NCI-H1694 treated with DMSO at 0.1 percent for 48 hours (cell line): ENCODE data around the gene DQX1.
"Not testable (repeated sequence)": the region's sequence is repeated elsewhere in the genome, so short reads cannot be mapped to it uniquely, and the experiment has no call there.

Source experiments
- DNase-seq: peaks from one replicate; lab custom pipeline; 2025; lab: John Stamatoyannopoulos, UW

Gene DQX1

GRCh38 chr2:74491648-74492544, 34.1 kb downstream of the DQX1 start:
- no peak for DNase-seq

DNA sequence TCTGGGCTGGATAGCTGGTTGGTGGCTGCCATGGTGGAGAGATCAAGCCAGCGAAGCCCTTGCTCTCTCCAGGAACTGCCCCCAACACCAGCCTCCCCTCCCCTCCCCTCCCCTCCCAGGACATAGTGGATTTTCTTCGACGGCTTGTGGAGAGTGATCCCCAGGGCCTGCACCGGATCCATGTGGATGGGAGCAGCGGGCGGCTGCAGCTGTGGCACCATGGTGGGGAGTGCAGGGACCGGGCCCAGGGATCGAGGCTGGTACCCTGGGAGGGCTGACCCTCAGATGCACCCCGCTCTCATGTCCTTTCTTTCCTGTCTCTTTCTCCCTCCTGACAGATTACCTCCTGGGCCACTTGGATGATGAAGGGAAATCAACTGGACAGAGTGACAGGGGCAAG, 36.1 kb downstream of the DQX1 start:
- no peak for DNase-seq

GRCh38 chr2:74488643-74489481, 37.2 kb downstream of the DQX1 start:
- DNase-seq: no peak

DNA sequence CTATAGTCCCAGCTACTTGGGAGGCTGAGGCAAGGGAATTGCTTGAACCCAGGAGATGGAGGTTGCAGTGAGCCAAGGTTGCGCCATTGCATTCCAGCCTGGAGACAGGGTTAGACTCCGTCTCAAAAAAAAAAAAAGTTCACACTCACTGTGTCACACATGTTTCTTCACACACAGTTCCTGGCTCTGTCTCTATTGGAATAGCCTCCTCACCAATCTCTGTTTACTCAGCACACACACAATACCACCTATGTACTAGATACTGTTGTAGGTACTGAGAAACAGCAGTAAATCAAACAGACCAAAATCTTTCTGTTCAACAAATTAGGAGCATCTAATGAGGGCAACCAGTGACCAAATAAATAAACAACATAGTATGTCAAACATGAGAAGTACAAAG, 39.9 kb downstream of the DQX1 start:
- no peak for DNase-seq

- DNase-seq: not testable (repeated sequence)
Observed at GRCh38 chr2:74483675-74484164, 42.3 kb downstream of the DQX1 start.

DNA sequence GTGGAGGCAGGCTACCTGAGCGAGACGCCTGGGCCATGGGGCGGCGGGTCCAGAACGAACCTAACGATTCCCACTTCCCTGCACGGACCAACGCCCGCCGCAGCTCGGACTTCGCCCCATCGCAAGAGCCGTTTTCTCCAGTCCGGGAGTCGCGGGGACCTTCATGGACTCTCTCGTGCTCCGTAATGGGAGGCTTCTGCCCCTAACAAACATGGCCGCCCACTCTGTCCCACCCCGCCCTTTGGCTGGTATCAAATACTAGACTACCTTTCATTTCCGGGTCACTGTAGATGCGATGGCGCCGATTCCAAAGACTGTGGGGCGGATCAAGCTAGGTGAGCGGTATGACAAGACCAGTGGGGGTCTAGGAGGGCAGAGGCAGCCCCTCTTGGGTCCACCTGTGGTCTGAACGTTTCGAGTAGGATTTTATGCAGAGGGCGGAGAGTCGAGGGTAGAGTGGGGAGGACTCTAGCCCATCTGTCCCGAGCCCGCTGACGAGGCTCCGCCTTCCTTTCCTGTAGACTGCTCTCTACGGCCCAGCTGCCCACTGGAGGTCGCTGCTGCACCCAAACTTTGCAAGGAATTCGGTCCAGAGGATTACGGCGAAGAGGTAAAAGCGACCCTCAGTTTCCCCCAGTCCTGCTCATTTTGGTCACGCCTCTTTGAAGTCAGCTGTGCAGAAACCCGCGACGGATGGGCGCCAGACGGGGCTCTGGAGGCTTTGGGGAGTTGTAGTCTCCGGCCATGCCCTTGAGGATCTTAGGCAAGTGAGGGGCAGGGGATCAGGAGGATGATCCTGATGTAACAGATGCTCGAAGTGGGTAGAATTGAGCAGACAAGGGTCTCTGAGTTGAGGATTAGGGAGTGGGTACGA, 43.0 kb downstream of the DQX1 start, which contains the start of the genes CCDC142 and TTC31:
Gene CCDC142 (minus strand): TSS at position 198 of the 874 bp plus-strand sequence. CDS start 161 bp downstream, at position 37.
Gene TTC31 (plus strand): TSS at position 281 of the 874 bp plus-strand sequence. CDS start 15 bp downstream, at position 296.
- peak; percentile 98 for DNase-seq

GRCh38 chr2:74481961-74482800, 43.9 kb downstream of the DQX1 start:
- DNase-seq: no peak

DNA sequence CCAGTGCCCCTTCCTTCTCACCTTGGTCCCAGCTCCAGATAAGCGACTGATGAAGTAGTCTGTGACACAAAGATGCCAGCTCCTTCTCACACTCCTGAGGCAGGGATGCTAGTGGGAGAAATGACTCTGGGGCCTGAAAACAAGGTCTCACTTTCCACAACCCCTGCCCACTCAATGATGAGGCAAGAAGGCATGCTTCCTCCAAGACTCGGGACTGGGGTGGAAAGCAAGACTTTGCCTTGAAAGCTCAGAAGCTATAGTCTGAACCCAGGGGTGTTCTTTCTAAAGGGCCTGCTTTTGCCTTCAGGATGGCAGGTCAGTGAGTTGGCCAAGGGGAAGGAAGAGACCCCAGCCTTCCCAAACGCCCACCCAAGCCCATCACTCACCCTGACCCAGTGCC, 44.6 kb downstream of the DQX1 start:
- DNase-seq: no peak

- no peak for DNase-seq
Observed at GRCh38 chr2:74474899-74475298, 51.1 kb downstream of the DQX1 start.

DNA sequence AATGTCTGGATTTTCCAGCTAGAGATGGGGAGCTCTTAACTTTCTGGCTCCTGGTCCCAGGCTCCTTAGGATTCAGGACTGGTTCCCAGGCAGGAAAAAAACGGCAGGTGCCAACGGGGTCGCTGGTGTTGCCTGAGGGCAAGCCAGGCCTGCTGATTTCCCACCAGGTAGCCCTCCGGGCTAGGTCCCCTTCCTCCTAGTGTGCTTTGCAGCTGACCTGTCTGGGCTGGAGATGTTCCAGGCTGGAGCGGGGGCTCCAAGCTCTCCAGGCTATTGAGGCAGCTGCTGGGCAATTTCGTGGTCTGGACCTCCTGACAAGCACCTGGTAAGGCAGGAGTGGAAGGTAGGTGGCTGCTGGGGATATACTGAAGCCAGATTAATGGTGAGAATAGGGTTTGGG, 51.5 kb downstream of the DQX1 start:
- DNase-seq: no peak

DNA sequence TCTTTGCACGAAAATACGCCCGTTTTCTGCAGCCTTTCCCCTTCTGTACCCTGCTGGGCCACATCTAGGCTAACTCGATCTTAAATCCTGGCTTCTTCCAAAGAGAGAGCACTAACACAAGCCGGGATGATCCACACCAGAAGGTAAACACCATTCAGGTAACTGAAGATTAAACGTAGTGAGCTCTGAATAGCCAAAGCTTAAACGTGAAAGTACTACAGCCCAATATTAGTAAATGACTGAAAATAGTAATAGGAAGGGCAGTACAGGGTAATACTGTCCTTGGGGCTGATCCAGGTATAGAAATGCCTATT, 53.1 kb downstream of the DQX1 start:
- no peak for DNase-seq

DNA sequence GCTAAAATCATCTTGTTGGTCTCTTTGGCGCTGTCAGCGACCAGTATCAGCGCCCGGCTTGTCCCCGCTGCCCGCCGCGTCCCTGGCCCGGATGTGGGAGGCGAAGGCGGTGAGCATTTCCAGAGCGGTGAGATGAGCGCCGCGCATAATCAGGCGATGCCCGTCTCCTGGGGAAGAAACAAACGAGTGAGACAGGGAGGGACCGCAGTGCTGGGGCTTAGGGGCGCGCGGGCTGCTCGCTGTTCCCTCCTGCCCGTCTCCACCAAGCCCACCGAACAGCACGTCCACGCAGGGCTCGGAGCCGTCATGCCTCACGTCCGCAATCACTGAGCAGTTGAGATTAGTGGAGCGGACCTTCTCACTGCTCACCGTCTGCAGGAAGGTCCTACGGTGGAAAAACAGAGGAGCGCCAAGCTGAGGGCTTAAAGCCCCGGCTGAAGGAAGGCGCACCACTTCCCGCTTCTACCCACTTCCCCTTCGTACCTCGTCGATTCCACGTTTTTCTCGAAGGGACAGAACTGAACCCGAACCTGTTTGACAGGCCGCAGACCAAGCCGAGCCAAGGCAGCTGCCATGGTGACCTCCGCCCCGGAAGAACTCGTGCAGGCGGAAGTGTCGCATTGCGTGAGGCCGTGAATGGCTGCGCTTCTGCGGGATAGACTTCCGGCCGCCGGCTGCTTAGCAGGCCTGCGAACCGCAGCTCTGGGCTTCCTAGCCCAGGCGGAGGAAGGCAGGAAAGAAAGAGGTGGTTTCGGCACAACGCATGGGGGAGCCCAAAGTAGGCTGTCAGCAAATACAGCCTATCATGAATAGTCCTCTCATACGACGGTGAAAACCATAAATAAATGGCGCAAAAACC, 53.7 kb downstream of the DQX1 start, which contains the start of gene MRPL53:
Gene MRPL53 (minus strand): TSS at position 595 of the 859 bp plus-strand sequence. CDS start 20 bp downstream, at position 575.
- peak; percentile 82 for DNase-seq

- DNase-seq: no peak
Observed at GRCh38 chr2:74471332-74472065, 54.5 kb downstream of the DQX1 start.

- DNase-seq: not testable (repeated sequence)
Observed at GRCh38 chr2:74470742-74471141, 55.3 kb downstream of the DQX1 start.
